Fibroblast of lung (primary cell): Measurements from ENCODE around the gene PDE4B. TPM values are rescaled to one million over a fixed set of nuclear protein-coding genes. Genes with fewer than 3 reads are reported as not detected.

Experiments
- DNase-seq, 2 donors: peaks; one replicate each; pipeline versions ENCODE4 v3.0.0 to v3.0.0-alpha.2; 2010; ENCODE audit warnings: low read depth in 2 of 2
- H2AFZ ChIP-seq: 2 replicates; pipeline ENCODE4 v1.5.1; 2012; ENCODE audit warnings: low read length, control low read depth, inconsistent platforms
- H3K27ac ChIP-seq: 2 replicates; pipeline ENCODE4 v1.5.1; 2011; ENCODE audit warnings: low read length, control low read depth; ENCODE audit not compliant: insufficient read depth
- H3K27me3 ChIP-seq: 2 replicates; pipeline ENCODE4 v1.5.1; 2011; ENCODE audit warnings: mild to moderate bottlenecking, low read length; ENCODE audit not compliant: control insufficient read depth, insufficient read depth
- H3K36me3 ChIP-seq: 2 replicates; pipeline ENCODE4 v1.5.1; 2011; ENCODE audit warnings: low read length; ENCODE audit not compliant: control insufficient read depth, insufficient read depth
- H3K4me1 ChIP-seq: 2 replicates; pipeline ENCODE4 v1.5.1; 2011; ENCODE audit warnings: low read length; ENCODE audit not compliant: control insufficient read depth, insufficient read depth; ENCODE audit errors: extremely low read depth
- H3K4me2 ChIP-seq: 2 replicates; pipeline ENCODE4 v1.5.1; 2011; ENCODE audit warnings: low read length, control low read depth; ENCODE audit not compliant: insufficient read depth; ENCODE audit errors: extremely low read depth
- H3K4me3 ChIP-seq, 4 experiments: fragments of 200-600 bp in 1 of 4; sonication (generic) in 1 of 4; replicated peaks in 1 of 4; 2 replicates each; pipeline ENCODE4 v1.5.1; 2011 to 2016; ENCODE audit warnings: low read length in 4 of 4, low read depth in 3 of 4, mild to moderate bottlenecking in 3 of 4, control low read depth in 2 of 4, inconsistent platforms in 1 of 4, mixed read lengths in 1 of 4; ENCODE audit not compliant: insufficient read depth in 1 of 4; ENCODE audit errors: control extremely low read depth in 1 of 4
- H3K79me2 ChIP-seq: 2 replicates; pipeline ENCODE4 v1.5.1; 2012; ENCODE audit warnings: mild to moderate bottlenecking, low read length, inconsistent platforms; ENCODE audit not compliant: control insufficient read depth, insufficient read depth
- H3K9ac ChIP-seq: 2 replicates; pipeline ENCODE4 v1.5.1; 2011; ENCODE audit warnings: mild to moderate bottlenecking, low read length, control low read depth; ENCODE audit not compliant: insufficient read depth
- H3K9me3 ChIP-seq: 2 replicates; pipeline ENCODE4 v1.5.1; 2012; ENCODE audit warnings: low read depth, low read length; ENCODE audit not compliant: control insufficient read depth, insufficient read depth
- H4K20me1 ChIP-seq: 2 replicates; pipeline ENCODE4 v1.5.1; 2011; ENCODE audit warnings: low read length; ENCODE audit not compliant: control insufficient read depth, insufficient read depth; ENCODE audit errors: extremely low read depth
- CTCF ChIP-seq, 2 donors: IDR thresholded peaks in 1 of 2; conservative IDR thresholded peaks in 1 of 2; 1 replicate in 1 of 2; 2 replicates in 1 of 2; pipeline ENCODE4 v1.5.1; 2011 to 2012; ENCODE audit warnings: low read length in 2 of 2, control low read depth in 1 of 2, inconsistent platforms in 1 of 2, low read depth in 1 of 2, mild to moderate bottlenecking in 1 of 2
- EZH2 ChIP-seq: IDR thresholded peaks from 2 replicates; pipeline ENCODE4 v1.5.1; 2012; ENCODE audit warnings: low read length, control low read depth, mild to moderate bottlenecking; ENCODE audit errors: missing control alignments
- polyA plus RNA-seq, 2 donors: library from polyadenylated mRNA; depleted of rRNA in 1 of 2; stranded (reverse) in 1 of 2; unstranded in 1 of 2; fragments of >200 nt; gene quantifications; 2 replicates each; pipeline ENCODE4 v1.2.1, GENCODE V29; 2011 to 2012; ENCODE audit warnings: missing spikeins in 1 of 2
- total RNA-seq: library from RNA; depleted of rRNA; stranded (reverse); fragments of >200 nt; gene quantifications from 2 replicates; pipeline ENCODE4 v1.2.1, GENCODE V29; 2014

The PDE4B gene
- total and polyA plus RNA-seq, 2 donors (not counting 1 experiment from before 2014, with no cell fraction given) = 3.7 to 19.8 TPM

- TF ChIP-seq EZH2 (no peak), CTCF (conservative IDR thresholded peaks at IDR 0.05 in 1 of 2, IDR thresholded peaks at IDR 0.05 in 1 of 2; ENCODE audit: low read depth in 1 of 2, low read length in 2 of 2) (no peak)
- DNase-seq = no peak
- H3K4me1 ChIP-seq = peaks cover under 1% of the 10 kb centered on the region
These were observed 456.1 kb downstream of the PDE4B start for GRCh38 chr1:66248746-66249145.

DNA sequence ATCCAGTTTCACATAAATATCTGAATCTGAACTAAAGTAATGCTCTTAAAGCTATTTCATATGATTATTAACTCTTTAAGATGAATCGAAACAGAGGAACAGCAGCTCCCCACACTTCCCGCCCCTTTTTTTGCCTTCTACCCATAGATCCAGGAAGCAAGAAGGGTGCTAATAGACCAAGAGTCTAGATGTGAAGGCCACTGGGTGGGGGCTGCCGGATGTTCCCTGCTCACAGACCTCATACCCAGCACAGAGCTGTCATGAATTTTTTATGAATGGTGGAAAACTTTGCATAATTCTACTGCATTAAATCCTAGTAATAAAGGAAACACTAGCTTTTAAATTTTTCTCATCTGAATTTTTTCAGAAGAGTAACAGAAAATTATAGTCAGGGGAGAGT is 457.4 kb downstream of the PDE4B start:
- no peak for DNase-seq
- Histone ChIP-seq H2AFZ (no peak overlapping the region), H3K9me3 (no peaks in the 10 kb centered on the region), H3K9ac (no peak overlapping the region), H3K27ac (no peak overlapping the region), H3K4me3 (no peak overlapping the region), H3K79me2 (no peaks in the 10 kb centered on the region), H3K27me3 (no peaks in the 10 kb centered on the region), H4K20me1 (no peaks in the 10 kb centered on the region), H3K4me2 (no peak overlapping the region), H3K4me1 (no peaks in the 10 kb centered on the region), H3K36me3 (no peaks in the 10 kb centered on the region)
- no peak for TF ChIP-seq EZH2
- no peak for TF ChIP-seq CTCF (conservative IDR thresholded peaks at IDR 0.05 in 1 of 2, IDR thresholded peaks at IDR 0.05 in 1 of 2; ENCODE audit: low read depth in 1 of 2, low read length in 2 of 2)

More at GRCh38 chr1:66248746-66249145, 456.1 kb downstream of the PDE4B start:
- Histone ChIP-seq H4K20me1 (no peaks in the 10 kb centered on the region), H3K9me3 (no peaks in the 10 kb centered on the region), H3K27ac (no peak overlapping the region), H3K79me2 (no peaks in the 10 kb centered on the region), H2AFZ (no peak overlapping the region), H3K36me3 (no peaks in the 10 kb centered on the region), H3K9ac (no peak overlapping the region), H3K27me3 (no peaks in the 10 kb centered on the region), H3K4me2 (no peak overlapping the region), H3K4me3 (no peak overlapping the region)

DNA sequence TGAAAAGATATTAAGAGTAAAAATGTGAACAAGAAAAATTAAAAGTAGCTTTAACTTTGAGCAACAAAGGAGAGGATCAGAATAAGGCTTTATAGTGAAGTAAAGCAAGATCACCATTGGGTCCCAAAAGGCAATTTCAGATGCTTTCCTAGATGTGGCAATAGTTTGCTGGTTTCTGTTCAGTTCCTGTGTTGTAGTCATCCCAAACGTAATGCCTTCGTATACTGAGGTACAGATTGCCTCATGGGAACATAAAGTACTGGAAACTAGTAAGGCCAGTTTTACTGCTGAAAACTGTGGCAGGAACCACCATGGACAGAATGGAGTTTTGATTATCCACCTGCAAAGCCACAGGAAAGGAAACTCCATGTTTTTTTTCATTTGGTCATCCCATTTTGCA is 457.8 kb downstream of the PDE4B start:
- Histone ChIP-seq H2AFZ (no peak overlapping the region), H3K36me3 (no peaks in the 10 kb centered on the region)

More for the DNA sequence above, 457.8 kb downstream of the PDE4B start:
- no peaks in the 10 kb centered on the region for H3K79me2 ChIP-seq
- H3K9me3 ChIP-seq = no peaks in the 10 kb centered on the region
- no peak overlapping the region for H3K4me3 ChIP-seq
- H3K4me2 ChIP-seq = no peak overlapping the region
- DNase-seq = peak in 1 of 2 donors; percentile 83
- TF ChIP-seq EZH2 (no peak), CTCF (conservative IDR thresholded peaks at IDR 0.05 in 1 of 2, IDR thresholded peaks at IDR 0.05 in 1 of 2; ENCODE audit: low read depth in 1 of 2, low read length in 2 of 2) (no peak)
- H3K4me1 ChIP-seq = no peaks in the 10 kb centered on the region
- H3K27ac ChIP-seq = no peak overlapping the region
- no peaks in the 10 kb centered on the region for H4K20me1 ChIP-seq
- no peak overlapping the region for H3K9ac ChIP-seq
- no peaks in the 10 kb centered on the region for H3K27me3 ChIP-seq
